Coronary artery (tissue), 2 donors: ENCODE results near the gene SASH3.
A peak's percentile ranks its signal among the peaks of the same experiment; 100 is the strongest.

Experiments
- DNase-seq: peaks from one replicate; pipeline ENCODE4 v3.0.0-alpha.2; 2017; ENCODE audit warnings: low spot score
- H3K27ac ChIP-seq, 2 donors: fragments of 200-600 bp; sonication (generic); one replicate each; pipeline ENCODE4 v1.5.1; 2016 to 2019
- H3K4me3 ChIP-seq: fragments of 200-600 bp; sonication (generic); 2 replicates; pipeline ENCODE4 v1.5.1; 2016; ENCODE audit warnings: mild to moderate bottlenecking, moderate library complexity
- TF ChIP-seq, protein P1 (sequence below): fragments of 200-600 bp; sonication (generic); IDR thresholded peaks from one replicate; pipeline ENCODE4 v1.5.1; 2019; ENCODE audit warnings: antibody characterized with exemption

The SASH3 gene

DNA sequence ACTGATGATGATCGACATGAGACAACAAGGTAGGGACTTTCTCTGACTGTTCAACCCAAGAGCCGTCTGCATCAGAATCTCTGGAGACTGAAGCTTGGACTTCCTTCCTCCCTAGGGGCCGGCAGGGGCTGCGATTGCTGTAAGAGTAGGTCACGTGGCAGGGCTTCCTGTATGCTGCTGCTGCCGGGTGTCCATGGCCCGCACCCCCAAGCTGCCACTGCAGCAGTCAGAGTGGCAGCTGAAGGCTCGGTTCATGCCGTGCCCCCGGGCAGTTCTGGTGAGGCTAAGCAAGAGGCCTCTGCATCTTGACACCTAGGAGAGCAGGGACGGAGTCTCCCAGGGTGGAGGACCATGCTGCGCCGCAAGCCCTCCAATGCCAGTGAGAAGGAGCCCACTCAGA, at the start of gene SASH3:
Gene SASH3, plus strand, starts transcription at position 203 of the 400 bp plus-strand sequence. Its CDS starts 149 bp downstream, at position 352.
- no peak for DNase-seq
- H3K4me3 ChIP-seq: peak within 1 kb of the TSS; percentile 42
- TF ChIP-seq, protein P1, sequence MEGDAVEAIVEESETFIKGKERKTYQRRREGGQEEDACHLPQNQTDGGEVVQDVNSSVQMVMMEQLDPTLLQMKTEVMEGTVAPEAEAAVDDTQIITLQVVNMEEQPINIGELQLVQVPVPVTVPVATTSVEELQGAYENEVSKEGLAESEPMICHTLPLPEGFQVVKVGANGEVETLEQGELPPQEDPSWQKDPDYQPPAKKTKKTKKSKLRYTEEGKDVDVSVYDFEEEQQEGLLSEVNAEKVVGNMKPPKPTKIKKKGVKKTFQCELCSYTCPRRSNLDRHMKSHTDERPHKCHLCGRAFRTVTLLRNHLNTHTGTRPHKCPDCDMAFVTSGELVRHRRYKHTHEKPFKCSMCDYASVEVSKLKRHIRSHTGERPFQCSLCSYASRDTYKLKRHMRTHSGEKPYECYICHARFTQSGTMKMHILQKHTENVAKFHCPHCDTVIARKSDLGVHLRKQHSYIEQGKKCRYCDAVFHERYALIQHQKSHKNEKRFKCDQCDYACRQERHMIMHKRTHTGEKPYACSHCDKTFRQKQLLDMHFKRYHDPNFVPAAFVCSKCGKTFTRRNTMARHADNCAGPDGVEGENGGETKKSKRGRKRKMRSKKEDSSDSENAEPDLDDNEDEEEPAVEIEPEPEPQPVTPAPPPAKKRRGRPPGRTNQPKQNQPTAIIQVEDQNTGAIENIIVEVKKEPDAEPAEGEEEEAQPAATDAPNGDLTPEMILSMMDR: no peak
- H3K27ac ChIP-seq: peak within 1 kb of the TSS in 1 of 2 donors; percentile 49

DNA sequence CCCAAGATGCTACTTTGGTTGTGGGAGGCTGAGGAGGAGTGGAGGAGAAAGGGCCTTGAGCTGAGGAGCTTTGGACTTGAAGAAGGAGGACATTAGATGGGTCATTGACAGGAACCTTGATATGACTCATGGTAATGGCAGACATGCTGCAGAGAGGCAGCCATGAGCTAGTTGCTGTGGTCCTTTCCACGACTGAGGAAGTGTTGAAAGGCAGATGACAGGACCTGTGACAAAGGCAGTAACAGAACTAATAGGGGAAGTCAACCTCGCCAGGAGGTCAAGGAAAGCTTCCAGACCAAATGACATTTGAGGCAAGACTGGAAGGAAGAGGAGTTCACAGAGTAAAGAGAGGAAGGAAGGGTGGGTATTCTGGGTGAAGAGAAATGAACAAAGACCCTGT, 48.5 kb upstream of the SASH3 start:
- DNase-seq: no peak
- Histone ChIP-seq H3K4me3 (no peak overlapping the region), H3K27ac (no peak overlapping the region)
- TF ChIP-seq, protein P1: no peak

DNA sequence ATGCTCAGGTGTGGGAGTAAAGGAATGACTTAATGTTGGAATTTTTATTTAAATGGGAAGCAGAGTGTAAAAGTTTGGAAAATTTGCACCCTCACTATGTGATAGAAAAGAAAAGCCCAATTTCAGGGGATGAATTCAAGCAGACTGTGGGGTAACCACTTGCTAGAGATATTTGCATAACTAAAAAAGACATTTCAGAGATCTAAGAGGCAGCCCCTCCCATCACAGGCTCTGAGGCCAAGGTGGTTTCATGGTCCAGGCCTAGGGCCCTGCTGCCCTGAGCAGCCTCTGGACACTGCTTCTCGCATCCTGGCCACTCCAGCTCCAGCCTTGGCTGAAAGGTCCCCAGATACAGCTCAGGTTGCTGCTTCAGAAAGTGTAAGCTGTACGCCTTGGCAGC, 46.9 kb upstream of the SASH3 start:
- Histone ChIP-seq H3K4me3 (no peak overlapping the region), H3K27ac (no peak overlapping the region)
- DNase-seq: peak; percentile 33
- TF ChIP-seq, protein P1: no peak

DNA sequence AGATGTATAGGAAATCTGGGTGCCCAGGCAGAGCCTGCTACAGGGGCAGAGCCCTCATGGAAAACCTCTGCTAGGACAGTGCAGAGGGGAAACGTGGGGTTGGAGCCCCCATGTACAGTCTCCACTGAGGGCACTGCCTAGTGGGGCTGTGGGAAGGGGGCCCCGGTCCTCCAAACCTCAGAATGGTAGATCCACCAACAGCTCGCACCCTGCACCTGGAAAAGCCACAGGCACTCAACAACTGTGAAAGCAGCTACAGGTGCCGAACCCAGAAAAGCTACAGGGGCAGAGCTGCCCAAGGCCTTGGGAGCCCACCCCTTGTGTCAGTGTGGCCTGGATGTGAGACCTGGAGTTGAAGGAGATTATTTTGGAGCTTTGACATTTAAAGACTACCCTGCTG, 46.4 kb upstream of the SASH3 start:
- no peak overlapping the region for H3K27ac ChIP-seq
- H3K4me3 ChIP-seq: no peak overlapping the region
- TF ChIP-seq, protein P1: no peak
- peak; percentile 38 for DNase-seq

DNA sequence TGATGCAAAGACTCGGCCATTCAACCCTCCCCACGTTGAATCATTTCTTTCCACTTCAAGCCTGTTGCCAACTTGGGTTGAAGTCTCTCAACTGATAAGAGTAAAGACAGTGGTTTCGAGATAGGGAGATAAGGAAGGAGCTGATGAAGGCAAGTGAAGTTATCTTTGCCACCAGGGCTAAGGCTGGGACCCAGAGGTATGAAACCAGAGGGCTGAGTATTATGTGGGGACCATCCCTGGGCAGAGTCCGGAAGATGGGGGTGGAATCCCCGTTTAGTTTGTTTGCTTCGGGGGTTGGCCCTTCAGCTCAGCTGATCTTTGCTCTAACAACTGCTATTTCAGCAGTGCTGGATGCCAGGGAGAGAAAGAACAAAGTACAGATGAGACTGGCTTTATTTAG, 43.3 kb upstream of the SASH3 start:
- TF ChIP-seq, protein P1: no peak
- H3K27ac ChIP-seq: no peak overlapping the region
- DNase-seq: no peak
- no peak overlapping the region for H3K4me3 ChIP-seq

DNA sequence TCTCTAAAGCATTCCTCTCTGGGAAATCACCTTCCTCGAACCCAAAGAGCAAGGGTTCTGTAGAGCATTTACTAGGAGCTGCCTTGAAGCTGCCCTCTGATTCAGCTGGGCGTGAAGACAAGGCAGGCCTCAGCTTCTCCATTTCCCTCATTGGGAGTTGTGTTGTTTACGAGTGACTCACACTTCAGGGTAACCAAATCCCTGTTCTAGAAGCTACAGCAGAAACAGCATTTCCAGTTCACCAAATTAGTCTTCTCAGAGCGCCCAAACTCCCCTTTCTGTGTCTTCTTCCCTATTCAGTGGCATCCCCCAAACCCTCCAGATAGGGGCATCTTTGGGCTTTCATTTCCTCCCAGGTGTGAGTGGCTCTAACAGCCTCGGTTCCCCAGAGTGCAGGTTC, 41.8 kb upstream of the SASH3 start:
- DNase-seq: no peak

More for the DNA sequence above, 41.8 kb upstream of the SASH3 start:
- TF ChIP-seq, protein P1: no peak
- Histone ChIP-seq H3K4me3 (no peak overlapping the region), H3K27ac (peak overlapping the region in 1 of 2 donors; percentile 28)
